Stimulated activated CD4-positive, alpha-beta T cell treated with anti-CD3 and anti-CD28 coated beads, Interleukin-15, amount 100 ng/mL, for 48 hours (primary cell): ENCODE measurements around the gene MYBBP1A.
A peak's percentile ranks its signal among the peaks of the same experiment; 100 is the strongest.

ENCODE experiments used
- DNase-seq, 2 donors: peaks; one replicate each; pipeline ENCODE4 v3.0.0-alpha.2; 2020; ENCODE audit warnings: low read depth in 2 of 2

Gene MYBBP1A

GRCh38 chr17:4573669-4574068 lies 18.5 kb upstream of the MYBBP1A start:
- DNase-seq: peak; percentile 69 to 73

DNA sequence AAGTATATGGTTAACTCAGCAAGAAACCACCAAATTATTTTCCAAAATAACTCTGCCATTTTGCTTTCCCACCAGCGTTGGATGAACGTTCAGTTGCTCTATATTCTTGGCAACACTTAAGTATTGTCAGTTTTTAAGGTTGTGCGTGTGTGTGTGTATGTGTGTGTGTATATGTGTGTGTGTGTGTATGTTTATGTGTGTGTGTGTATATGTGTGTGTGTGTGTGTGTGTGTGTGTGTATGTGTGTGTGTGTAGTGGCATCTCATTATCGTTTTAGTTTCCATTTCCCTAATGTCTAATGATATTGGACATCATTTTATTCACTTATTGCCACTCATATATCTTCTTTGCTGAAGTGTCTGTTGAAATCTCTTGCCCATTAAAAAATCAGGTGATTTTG lies 17.9 kb upstream of the MYBBP1A start:
- no peak for DNase-seq

GRCh38 chr17:4572131-4572530 lies 16.9 kb upstream of the MYBBP1A start:
- DNase-seq: no peak

DNA sequence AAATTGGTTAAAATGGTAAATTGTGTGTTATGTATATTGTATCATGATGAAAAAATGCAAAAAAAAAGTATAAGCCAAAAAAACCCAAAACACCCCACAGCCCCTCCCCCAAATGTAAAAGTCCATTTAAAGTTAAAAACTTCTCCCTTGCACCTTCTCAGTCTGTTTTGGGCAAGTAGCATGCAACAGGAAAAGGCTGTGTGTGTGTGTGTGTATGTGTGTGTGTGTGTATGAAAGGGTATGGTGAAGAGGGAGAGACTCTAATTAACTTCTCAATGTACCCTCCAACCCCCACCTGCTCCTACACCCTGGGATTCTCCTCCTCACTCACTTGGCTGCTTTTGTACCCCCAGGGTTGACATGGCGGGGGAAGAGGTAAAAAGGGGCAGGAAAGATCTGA lies 14.4 kb upstream of the MYBBP1A start:
- no peak for DNase-seq

DNA sequence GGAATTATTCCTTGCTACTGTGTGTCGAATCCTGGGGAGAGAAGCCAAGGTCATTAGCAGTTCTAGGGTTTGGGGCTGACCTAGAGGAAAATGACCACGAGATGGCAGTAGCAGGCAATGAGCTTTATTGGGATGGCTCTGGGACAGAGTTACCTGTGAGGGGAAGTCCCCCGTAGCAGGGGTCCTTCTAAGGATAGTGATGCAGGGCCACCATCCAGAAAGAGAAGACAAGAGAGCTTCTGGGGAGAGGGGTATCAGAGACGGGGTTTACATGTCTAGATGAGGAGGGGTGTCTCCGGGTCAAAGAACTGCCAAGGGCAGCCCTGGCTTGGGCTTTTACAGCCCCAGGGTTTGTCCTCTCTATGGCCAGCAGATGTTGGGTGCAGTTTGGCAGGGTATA lies 11.6 kb upstream of the MYBBP1A start:
- DNase-seq: peak in 1 of 2 donors; percentile 47

- DNase-seq: peak; percentile 38 to 39
Measured at GRCh38 chr17:4565209-4566141, 10.3 kb upstream of the MYBBP1A start.

GRCh38 chr17:4562015-4562969 lies 7.1 kb upstream of the MYBBP1A start:
- DNase-seq: no peak

DNA sequence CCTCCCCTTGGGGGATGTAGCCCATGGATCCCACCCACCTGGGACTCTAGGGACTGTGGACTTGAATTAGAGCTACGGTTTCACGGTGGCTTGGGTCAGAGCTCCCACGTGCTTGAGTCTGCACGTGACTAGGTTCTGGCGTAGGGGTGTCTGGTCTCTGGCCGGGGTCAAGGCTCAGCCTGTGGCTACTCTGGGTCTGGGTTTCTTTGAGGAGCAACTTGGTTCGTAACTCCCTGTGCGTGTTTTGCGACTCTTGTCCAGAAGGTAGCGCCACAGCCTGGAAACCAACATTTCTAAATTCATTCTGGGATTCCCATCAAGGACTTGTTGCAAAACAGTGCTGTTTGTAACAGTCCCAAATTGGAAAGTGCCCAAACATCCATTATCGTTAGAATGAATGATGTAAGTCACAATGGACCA lies 5.7 kb upstream of the MYBBP1A start:
- no peak for DNase-seq

- no peak for DNase-seq
Measured at GRCh38 chr17:4560421-4560820, 5.2 kb upstream of the MYBBP1A start, which contains the start of gene GGT6. Gene GGT6, minus strand, starts transcription at chr17:4560577. Its CDS starts 56 bp downstream, at chr17:4560521.

DNA sequence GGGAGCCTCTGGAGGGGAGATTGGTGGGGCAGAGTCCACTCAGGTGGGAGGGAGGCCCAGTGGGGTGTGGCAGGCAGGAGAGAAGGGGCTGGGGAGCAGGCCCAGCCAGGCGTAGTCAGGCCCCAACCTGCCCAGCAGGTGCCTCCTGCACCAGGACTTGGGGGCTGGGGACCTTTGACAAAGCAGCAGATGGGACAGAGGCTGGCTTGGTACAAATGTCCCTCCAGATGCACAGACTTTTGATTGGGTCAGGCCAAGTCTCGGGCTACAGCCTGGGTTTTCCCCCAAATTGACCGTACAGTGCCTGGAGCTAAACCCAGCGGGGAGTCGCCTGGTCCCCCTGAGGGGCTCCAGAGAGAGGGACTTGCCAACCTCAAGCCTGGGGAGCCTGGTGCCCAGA lies 4.8 kb upstream of the MYBBP1A start:
- DNase-seq: no peak

DNA sequence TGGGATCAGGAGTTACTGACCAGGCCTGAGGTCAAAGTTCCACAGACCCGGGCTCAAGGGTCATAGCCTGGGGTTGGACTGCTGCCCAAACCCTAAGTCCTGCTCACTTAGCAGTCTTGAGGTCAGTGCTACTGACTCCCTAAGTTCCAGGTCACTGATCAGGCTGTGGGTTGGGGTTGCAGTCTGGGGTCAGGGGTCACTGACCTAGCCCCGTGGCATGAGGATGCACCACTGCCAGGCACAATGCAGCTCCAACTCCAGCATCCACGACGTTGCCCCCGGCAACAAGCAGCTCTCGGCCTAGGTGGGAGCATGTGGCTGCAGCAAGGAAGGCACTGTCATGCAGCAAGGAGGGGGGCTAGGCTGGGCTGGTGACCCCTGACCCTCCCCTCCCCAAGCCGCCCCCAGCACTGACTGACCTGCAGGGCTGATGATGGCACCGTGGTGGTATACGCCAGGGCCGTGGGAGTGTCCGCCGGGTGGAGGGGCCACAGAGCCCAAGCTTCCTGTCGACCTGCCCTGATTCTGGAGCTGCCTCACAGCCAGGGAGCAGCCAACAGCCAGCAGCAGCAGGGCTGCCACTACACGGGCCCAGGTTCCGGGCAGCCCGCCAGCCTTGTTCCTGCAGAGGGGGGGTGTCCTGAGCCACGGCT lies 4.1 kb upstream of the MYBBP1A start:
- no peak for DNase-seq

DNA sequence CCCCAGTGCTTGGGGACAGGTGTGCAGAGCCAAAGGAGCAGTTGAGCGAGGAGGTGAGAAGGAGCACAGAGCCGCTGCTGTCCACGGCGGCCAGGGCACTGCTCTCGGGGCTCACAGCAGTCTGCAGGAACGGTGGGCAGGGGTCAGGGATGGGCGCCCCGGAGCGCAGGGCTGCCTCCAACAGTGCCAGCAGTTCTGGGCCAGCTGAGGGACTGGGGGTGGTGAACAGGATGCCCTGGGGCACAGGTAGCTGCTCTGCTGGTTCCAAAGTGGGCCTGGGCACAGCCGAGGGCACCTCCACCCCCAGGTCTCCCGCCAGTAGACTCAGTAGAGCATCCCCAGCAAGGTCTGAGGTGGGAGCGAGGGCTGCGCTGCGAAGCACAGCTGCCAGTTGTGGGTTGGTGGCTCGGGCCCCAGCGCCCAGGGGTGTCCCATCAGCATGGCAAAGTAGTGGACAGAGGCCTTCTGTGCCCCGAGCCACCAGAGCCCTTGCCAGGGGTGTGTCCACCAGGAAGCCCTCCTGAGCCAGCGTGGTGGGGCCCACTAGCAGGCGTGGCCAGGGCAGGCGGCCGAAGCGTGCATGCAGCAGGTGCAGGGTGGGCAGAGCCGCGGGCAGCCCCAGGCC lies 3.3 kb upstream of the MYBBP1A start:
- no peak for DNase-seq

DNA sequence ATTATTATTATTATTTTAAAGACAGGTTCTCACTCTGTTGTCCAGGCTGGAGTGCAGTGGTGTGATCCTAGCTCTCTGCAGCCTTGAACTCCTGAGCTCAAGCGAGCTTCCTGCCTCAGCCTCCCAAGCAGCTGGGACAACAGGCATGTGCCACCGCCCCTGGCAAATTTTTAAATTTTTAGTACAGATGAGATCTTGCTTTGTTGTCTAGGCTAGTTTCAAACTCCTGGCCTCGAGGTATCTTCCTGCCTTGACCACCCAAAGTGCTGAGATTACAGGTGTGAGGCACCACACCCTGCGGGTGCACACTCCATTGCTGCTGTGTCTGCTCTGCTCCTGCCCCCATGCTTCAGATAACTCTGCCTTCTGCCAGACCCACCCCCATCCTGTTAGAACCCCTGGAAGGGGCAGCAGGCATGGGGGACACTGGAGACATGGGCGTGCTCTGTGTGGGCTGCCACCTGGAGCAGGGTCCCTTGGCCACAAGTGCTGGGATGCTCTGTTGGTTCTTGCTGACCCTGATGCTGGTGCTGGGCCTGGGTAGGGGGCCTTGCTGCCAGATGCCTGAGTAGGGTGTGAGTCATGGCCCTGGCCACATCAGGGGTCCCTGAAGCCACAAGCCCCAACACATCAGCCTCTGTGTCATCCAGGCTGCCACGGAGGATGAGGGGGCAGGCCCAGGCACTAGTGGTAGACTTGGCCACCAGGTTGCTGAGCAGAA lies 2.6 kb upstream of the MYBBP1A start:
- no peak for DNase-seq

GRCh38 chr17:4556996-4557395 lies 1.8 kb upstream of the MYBBP1A start:
- DNase-seq: no peak

- DNase-seq: no peak
Measured at GRCh38 chr17:4555873-4556759, 932 bp upstream of the MYBBP1A start.

GRCh38 chr17:4554441-4554996 lies 665 bp downstream of the MYBBP1A start:
- DNase-seq: no peak

DNA sequence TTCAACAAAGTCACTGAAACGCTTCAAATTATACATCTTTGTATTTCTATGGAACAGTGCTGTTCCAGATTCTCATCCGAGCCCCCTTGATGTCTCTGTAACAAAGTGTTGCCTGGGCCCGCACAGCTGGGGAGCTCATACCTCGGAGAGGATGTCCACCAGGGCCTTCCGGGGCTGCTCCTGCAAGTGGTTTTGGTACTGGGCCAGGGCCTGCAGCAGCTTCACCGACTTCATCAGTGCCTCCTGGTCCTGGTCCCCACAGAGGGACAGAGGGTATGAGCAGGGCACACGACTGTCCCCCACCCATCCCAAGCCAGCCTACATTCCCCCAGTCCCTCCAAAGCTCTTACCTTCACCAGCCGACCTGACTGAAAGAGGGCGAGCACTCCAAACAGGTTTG lies 1.5 kb downstream of the MYBBP1A start:
- DNase-seq: no peak

- no peak for DNase-seq
Measured at GRCh38 chr17:4551796-4552525, 3.2 kb downstream of the MYBBP1A start.

DNA sequence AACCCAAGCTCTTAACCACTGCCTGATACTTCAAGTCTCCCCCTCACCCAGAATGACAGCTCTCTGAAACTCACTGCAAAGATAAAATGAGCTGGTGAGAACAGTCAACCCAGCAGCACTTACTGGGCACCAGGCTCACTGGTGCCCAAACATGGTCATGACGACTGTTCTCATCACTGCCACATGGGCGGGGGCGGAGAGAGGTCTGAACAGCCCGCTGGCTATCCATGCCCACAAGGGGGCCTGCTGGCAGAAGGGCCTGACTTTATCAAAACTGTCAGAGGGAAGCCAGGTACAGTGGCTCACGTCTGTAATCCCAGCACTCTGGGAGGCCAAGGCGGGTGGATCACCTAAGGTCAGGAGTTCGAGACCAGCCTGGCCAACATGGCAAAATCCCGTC lies 4.0 kb downstream of the MYBBP1A start:
- DNase-seq: no peak
